Heart left ventricle (tissue), 13 donors: ENCODE data around the gene TMEM243.

Source experiments
- CTCF ChIP-seq, 12 donors: fragments of 200-600 bp; sonication (generic) in 4 of 12; IDR thresholded peaks; one replicate each; pipeline versions ENCODE4 v1.5.0 to v1.8.0; 2018 to 2022; ENCODE audit warnings: antibody characterized with exemption in 12 of 12, mild to moderate bottlenecking in 5 of 12
- POLR2A ChIP-seq, 2 donors: fragments of 450-650 bp; IDR thresholded peaks; one replicate each; pipeline ENCODE4 v1.6.1; 2017; ENCODE audit warnings: antibody characterized with exemption in 2 of 2, mild to moderate bottlenecking in 2 of 2, moderate library complexity in 2 of 2
- donor health status: ischemic (EF 13 %, LVEDD 7.1; RV severe dilation, severe dysfunction).
- donor health status: DM: no; HTN: yes; CAD: no.
- donor health status: DM: no; HTN: no; CAD: no.
- donor health status: ischemic (EF 25% LVEDD 6.9; RV normal size, moderate dysfunction).
- donor health status: ischemic (EF 25% LVEDD 5.7; RV mildly dilated, moderate dysfunction).
- donor health status: ischemic (EF 35%, LVEDD 5.7; RV mildly dilated, moderate dysfunction).
- donor health status: nonischemic (EF 11% LVEDD 7.7; RV severe dilation, severe dysfunction).
- donor health status: DM: yes; HTN: yes; CAD: no.
- donor health status: PGD.
- donor health status: ischemic (EF 29% LVEDD 5.4; RV normal size, mild dysfunction).
- donor health status: nonischemic (EF 23%, LVEDD 6.1; RV moderate dilation, normal function).

GRCh38 chr7:87156709-87157108 lies 62.8 kb downstream of the TMEM243 start:
- TF ChIP-seq CTCF (IDR thresholded peaks at IDR 0.05) (no peak), POLR2A (IDR thresholded peaks at IDR 0.05) (no peak)
